NCI-H146 treated with DMSO at 0.1 percent for 48 hours (cell line): Measurements from ENCODE around the gene COL27A1.

Source experiments
- DNase-seq: peaks from one replicate; lab custom pipeline; 2025; ENCODE audit not compliant: unreplicated experiment; lab: John Stamatoyannopoulos, UW

The COL27A1 gene

GRCh38 chr9:114238891-114239875, 83.8 kb downstream of the COL27A1 start:
- DNase-seq = no peak

GRCh38 chr9:114240216-114240615, 84.9 kb downstream of the COL27A1 start:
- DNase-seq = no peak

- DNase-seq = no peak
Measured at GRCh38 chr9:114240647-114241558, 85.6 kb downstream of the COL27A1 start.

- no peak for DNase-seq
Measured at GRCh38 chr9:114242837-114243236, 87.5 kb downstream of the COL27A1 start.

- DNase-seq = no peak
Measured at GRCh38 chr9:114243240-114243639, 87.9 kb downstream of the COL27A1 start.

GRCh38 chr9:114244570-114244969, 89.2 kb downstream of the COL27A1 start:
- DNase-seq = no peak

- DNase-seq = no peak
Measured at GRCh38 chr9:114246558-114246957, 91.2 kb downstream of the COL27A1 start.

- DNase-seq = no peak
Measured at GRCh38 chr9:114247077-114247476, 91.7 kb downstream of the COL27A1 start.

GRCh38 chr9:114247491-114247890, 92.2 kb downstream of the COL27A1 start:
- no peak for DNase-seq

GRCh38 chr9:114248299-114248707, 93.0 kb downstream of the COL27A1 start:
- no peak for DNase-seq

GRCh38 chr9:114249424-114250234, 94.3 kb downstream of the COL27A1 start:
- DNase-seq = no peak

- no peak for DNase-seq
Measured at GRCh38 chr9:114250235-114250568, 94.9 kb downstream of the COL27A1 start.

- DNase-seq = no peak
Measured at GRCh38 chr9:114250648-114251047, 95.3 kb downstream of the COL27A1 start.

- DNase-seq = no peak
Measured at GRCh38 chr9:114252394-114252793, 97.1 kb downstream of the COL27A1 start.

GRCh38 chr9:114256827-114257328, 101.5 kb downstream of the COL27A1 start:
- no peak for DNase-seq

- DNase-seq = no peak
Measured at GRCh38 chr9:114258218-114258617, 102.9 kb downstream of the COL27A1 start.

- no peak for DNase-seq
Measured at GRCh38 chr9:114258866-114259797, 103.8 kb downstream of the COL27A1 start.

GRCh38 chr9:114259798-114260523, 104.6 kb downstream of the COL27A1 start:
- DNase-seq = no peak

- no peak for DNase-seq
Measured at GRCh38 chr9:114261026-114261425, 105.7 kb downstream of the COL27A1 start.
